ENCODE measurements around the gene SLC35B1.

DNA sequence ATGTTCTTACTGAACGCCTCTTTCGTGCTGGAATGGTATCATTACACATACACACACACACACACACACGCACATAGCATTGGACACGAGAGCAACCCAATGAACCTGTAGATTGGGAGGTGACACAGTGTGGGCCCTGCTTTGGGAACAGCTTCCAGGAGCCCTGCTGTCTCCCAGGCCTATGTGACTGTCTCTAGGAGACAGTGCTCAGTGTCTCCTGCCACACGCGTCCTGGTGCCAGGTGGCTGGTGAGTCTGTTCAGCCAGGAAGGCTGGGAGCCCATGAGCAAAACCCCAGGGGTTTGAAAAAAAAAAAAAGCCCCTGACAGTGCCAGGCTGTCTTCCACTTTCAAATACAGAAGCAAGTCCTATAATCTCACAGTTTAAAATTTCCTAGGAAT lies 27.4 kb downstream of the SLC35B1 start:
- TF ChIP-seq, protein P1, sequence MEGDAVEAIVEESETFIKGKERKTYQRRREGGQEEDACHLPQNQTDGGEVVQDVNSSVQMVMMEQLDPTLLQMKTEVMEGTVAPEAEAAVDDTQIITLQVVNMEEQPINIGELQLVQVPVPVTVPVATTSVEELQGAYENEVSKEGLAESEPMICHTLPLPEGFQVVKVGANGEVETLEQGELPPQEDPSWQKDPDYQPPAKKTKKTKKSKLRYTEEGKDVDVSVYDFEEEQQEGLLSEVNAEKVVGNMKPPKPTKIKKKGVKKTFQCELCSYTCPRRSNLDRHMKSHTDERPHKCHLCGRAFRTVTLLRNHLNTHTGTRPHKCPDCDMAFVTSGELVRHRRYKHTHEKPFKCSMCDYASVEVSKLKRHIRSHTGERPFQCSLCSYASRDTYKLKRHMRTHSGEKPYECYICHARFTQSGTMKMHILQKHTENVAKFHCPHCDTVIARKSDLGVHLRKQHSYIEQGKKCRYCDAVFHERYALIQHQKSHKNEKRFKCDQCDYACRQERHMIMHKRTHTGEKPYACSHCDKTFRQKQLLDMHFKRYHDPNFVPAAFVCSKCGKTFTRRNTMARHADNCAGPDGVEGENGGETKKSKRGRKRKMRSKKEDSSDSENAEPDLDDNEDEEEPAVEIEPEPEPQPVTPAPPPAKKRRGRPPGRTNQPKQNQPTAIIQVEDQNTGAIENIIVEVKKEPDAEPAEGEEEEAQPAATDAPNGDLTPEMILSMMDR (IDR thresholded peaks at IDR 0.05; ENCODE audit: low read depth, low read length, poor library complexity, severe bottlenecking), result no peak
- TF ChIP-seq EZH2phosphoT487 (IDR thresholded peaks at IDR 0.05; ENCODE audit: borderline replicate concordance, low read length), result no peak
